Body of pancreas (tissue), 4 donors: Measurements from ENCODE around the gene R3HDM4. TPM values are rescaled to one million over a fixed set of nuclear protein-coding genes. Genes with fewer than 3 reads are reported as not detected.
"Not testable (repeated sequence)": the region's sequence is repeated elsewhere in the genome, so short reads cannot be mapped to it uniquely, and the experiment has no call there.

Source experiments
- ATAC-seq: fragments of 150-250 bp; one replicate; pipeline ENCODE4 v1.9.1; 2016
- DNase-seq, 4 donors: peaks; one replicate each; pipeline ENCODE4 v3.0.0-alpha.2; 2019
- H3K27ac ChIP-seq, 4 donors: fragments of 200-600 bp; sonication (generic); 1 replicate in 3 of 4; 2 replicates in 1 of 4; pipeline versions ENCODE4 v1.5.1 to v1.6.1; 2016 to 2019; ENCODE audit warnings: mild to moderate bottlenecking in 1 of 4, mixed read lengths in 1 of 4, moderate library complexity in 1 of 4
- H3K27me3 ChIP-seq, 2 donors: fragments of 200-600 bp; sonication (generic); one replicate each; pipeline ENCODE4 v1.6.0; 2016; ENCODE audit warnings: mild to moderate bottlenecking in 1 of 2
- H3K36me3 ChIP-seq, 2 donors: fragments of 200-600 bp; sonication (generic); replicated peaks in 1 of 2; 2 replicates each; pipeline ENCODE4 v1.5.1; 2016; ENCODE audit warnings: low read depth in 2 of 2; ENCODE audit not compliant: insufficient read depth in 1 of 2
- H3K4me1 ChIP-seq: fragments of 200-600 bp; sonication (generic); one replicate; pipeline ENCODE4 v1.6.0; 2016
- H3K4me3 ChIP-seq, 2 donors: fragments of 200-600 bp; sonication (generic); 1 replicate in 1 of 2; 2 replicates in 1 of 2; pipeline ENCODE4 v1.5.1; 2016 to 2019
- H3K9me3 ChIP-seq, 3 donors: fragments of 200-600 bp; sonication (generic); 1 replicate in 2 of 3; 2 replicates in 1 of 3; pipeline ENCODE4 v1.5.1; 2016
- POLR2A ChIP-seq, 3 donors: fragments of 450-650 bp; IDR thresholded peaks; one replicate each; pipeline ENCODE4 v1.6.1; 2016; ENCODE audit warnings: antibody characterized with exemption in 3 of 3, mild to moderate bottlenecking in 2 of 3
- WGBS, 2 donors: methylation state at CpG; one replicate each; pipeline ENCODE4 v1.1.5; 2017; 5-methylcytosine and 5-hydroxymethylcytosine counted together
- intact Hi-C: fragments of 100-400 bp; cut with DNase I; formaldehyde crosslinking; loops from one replicate; pipeline ENCODE4 v1.15.1; 2023
- total RNA-seq, 2 donors: library from RNA; depleted of rRNA; stranded (reverse); fragments of >200 nt; gene quantifications; one replicate each; pipeline ENCODE4 v1.1.0, GENCODE V29; 2016
- TF ChIP-seq, protein P1 (sequence below), 7 experiments: fragments of 450-650 bp in 4 of 7; fragments of 200-600 bp in 3 of 7; sonication (generic) in 3 of 7; IDR thresholded peaks; one replicate each; pipeline ENCODE4 v1.5.1; 2016 to 2019; ENCODE audit warnings: antibody characterized with exemption in 7 of 7

R3HDM4 gene
- total RNA-seq, 2 donors from 2014 or later: 11.2 to 34.0 TPM

DNA sequence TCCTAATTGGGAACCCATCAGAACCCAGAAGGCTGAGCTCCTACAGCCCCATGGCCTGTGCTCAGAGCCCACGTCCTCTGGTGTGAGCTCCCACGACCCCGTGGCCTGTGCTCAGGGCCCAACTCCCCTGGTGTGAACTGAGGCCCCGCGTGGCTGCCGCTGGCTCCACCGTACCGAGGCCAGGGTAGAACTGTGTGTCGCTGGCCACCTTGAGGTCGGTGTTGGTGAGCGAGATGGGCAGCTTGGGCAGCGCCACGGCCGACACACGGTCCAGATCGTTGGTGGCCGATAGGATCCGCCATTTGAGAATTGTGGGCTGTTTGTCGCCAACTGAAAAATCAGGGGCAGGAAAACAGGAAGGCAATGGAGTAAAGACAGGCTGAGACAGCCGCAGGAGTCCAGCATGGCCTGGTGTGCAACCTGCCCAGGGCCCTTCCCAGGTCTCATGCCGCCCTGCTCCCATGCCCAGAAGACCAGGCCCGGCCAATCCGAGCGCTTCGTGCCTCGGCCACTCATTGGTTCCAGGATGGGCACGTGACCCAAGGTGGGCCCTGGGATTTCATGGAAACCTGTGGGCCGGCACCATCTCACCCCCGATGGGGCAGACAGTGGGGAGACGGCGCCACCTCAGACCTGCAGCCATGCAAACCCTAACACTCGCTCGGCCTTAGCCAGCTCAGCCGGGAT is 31.5 kb downstream of the R3HDM4 start:
- no peak for DNase-seq
- Histone ChIP-seq H3K4me1 (no peaks in the 10 kb centered on the region), H3K27me3 (no peaks in the 10 kb centered on the region), H3K27ac (no peak overlapping the region), H3K9me3 (no peaks in the 10 kb centered on the region), H3K4me3 (no peak overlapping the region), H3K36me3 (peaks cover 5 to 7% of the 10 kb centered on the region in 2 donors)
- WGBS, 2 donors: 94 to 95% methylated on average over 17 to 33 of the region's 34 CpGs
- no peak for TF ChIP-seq POLR2A (IDR thresholded peaks at IDR 0.05)
- TF ChIP-seq, protein P1, sequence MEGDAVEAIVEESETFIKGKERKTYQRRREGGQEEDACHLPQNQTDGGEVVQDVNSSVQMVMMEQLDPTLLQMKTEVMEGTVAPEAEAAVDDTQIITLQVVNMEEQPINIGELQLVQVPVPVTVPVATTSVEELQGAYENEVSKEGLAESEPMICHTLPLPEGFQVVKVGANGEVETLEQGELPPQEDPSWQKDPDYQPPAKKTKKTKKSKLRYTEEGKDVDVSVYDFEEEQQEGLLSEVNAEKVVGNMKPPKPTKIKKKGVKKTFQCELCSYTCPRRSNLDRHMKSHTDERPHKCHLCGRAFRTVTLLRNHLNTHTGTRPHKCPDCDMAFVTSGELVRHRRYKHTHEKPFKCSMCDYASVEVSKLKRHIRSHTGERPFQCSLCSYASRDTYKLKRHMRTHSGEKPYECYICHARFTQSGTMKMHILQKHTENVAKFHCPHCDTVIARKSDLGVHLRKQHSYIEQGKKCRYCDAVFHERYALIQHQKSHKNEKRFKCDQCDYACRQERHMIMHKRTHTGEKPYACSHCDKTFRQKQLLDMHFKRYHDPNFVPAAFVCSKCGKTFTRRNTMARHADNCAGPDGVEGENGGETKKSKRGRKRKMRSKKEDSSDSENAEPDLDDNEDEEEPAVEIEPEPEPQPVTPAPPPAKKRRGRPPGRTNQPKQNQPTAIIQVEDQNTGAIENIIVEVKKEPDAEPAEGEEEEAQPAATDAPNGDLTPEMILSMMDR (IDR thresholded peaks at IDR 0.05): no peak
- no peak for ATAC-seq
- intact Hi-C loops: no loop called here

DNA sequence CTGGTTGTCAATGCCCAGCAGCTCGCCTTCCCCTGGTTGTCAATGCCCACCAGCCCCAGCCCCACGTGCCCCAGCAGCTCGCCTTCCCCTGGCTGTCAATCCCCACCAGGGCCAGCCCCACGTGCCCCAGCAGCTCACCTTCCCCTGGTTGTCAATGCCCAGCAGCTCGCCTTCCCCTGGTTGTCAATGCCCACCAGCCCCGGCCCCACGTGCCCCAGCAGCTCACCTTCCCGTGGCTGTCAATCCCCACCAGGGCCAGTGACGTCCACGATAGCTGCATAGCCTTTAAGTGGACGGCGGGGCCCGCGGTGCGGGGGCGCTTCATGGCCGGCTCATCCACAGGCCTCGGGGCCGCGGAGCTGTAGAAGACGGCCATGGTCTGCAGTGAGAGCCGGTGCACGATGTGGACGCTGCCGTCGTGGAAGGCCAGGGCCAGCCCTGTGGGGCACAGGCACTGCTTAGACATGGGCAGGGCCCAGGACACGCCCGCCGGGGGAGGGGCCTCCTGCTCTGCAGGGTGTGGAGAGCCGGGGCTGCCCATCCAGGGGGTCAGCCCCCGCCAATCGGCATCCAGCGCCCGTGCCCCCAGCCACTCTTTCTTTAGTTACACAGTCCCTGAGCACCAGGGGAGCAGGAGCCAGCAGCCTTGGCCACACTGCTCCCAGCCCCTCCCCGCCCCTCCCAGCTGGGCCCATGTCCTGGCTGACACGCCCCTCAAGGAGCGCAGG is 33.1 kb downstream of the R3HDM4 start:
- 84 to 85% methylated on average over 5 to 35 of the region's 37 CpGs for WGBS, 2 donors
- H3K4me1 ChIP-seq: no peaks in the 10 kb centered on the region
- H3K36me3 ChIP-seq: peaks cover 3 to 5% of the 10 kb centered on the region in 2 donors
- ATAC-seq (no peak), DNase-seq (no peak)
- H3K27me3 ChIP-seq: no peaks in the 10 kb centered on the region
- TF ChIP-seq, protein P1 (IDR thresholded peaks at IDR 0.05): no peak
- no peak for TF ChIP-seq POLR2A (IDR thresholded peaks at IDR 0.05)
- H3K9me3 ChIP-seq: no peaks in the 10 kb centered on the region
- H3K27ac ChIP-seq: no peak overlapping the region
- H3K4me3 ChIP-seq: no peak overlapping the region
- intact Hi-C loops: no loop called here

DNA sequence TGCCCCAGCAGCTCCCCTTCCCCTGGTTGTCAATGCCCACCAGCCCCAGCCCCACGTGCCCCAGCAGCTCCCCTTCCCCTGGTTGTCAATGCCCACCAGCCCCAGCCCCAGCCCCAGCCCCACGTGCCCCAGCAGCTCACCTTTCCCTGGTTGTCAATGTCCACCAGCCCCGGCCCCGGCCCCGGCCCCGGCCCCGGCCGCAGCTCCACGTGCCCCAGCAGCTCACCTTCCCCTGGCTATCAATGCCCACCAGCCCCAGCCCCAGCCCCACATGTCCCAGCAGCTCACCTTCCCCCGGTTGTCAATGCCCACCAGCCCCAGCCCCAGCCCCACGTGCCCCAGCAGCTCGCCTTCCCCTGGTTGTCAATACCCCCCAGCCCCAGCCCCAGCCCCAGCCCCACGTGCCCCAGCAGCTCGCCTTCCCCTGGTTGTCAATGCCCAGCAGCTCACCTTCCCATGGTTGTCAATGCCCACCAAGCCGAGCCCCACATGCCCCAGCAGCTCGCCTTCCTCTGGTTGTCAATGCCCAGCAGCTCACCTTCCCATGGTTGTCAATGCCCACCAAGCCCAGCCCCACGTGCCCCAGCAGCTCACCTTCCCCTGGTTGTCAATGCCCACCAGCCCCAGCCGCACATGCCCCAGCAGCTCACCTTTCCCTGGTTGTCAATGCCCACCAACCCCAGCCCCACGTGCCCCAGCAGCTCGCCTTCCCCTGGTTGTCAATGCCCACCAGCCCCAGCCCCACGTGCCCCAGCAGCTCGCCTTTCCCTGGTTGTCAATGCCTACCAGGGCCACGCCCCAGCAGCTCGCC is 34.1 kb downstream of the R3HDM4 start:
- whole genome bisulfite sequencing, 2 donors: 84 to 95% methylated on average over 13 to 17 of the region's 24 CpGs

DNA sequence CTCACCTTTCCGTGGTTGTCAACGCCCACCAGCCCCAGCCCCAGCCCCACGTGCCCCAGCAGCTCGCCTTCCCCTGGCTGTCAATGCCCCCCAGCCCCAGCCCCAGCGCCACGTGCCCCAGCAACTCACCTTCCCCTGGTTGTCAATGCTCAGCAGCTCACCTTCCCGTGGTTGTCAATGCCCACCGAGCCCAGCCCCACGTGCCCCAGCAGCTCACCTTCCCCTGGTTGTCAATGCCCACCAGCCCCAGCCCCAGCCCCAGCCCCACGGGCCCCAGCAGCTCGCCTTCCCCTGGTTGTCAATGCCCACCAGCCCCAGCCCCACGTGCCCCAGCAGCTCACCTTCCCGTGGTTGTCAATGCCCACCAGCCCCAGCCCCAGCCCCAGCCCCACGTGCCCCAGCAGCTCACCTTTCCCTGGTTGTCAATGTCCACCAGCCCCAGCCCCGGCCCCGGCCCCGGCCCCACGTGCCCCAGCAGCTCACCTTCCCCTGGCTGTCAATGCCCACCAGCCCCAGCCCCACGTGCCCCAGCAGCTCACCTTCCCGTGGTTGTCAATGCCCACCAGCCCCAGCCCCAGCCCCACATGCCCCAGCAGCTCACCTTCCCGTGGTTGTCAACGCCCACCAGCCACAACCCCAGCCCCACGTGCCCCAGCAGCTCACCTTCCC is 34.9 kb downstream of the R3HDM4 start:
- H3K27ac ChIP-seq, H3K27me3 ChIP-seq, H3K4me1 ChIP-seq, H3K36me3 ChIP-seq, DNase-seq, H3K4me3 ChIP-seq, H3K9me3 ChIP-seq, intact Hi-C loops, ATAC-seq: not testable (repeated sequence)
- WGBS, 2 donors: 87 to 91% methylated on average over 4 to 11 of the region's 23 CpGs

More for the DNA sequence above, 34.1 kb downstream of the R3HDM4 start:
- H3K4me1 ChIP-seq, H3K9me3 ChIP-seq, H3K27me3 ChIP-seq, ATAC-seq, intact Hi-C loops, DNase-seq, H3K36me3 ChIP-seq, H3K4me3 ChIP-seq, H3K27ac ChIP-seq: not testable (repeated sequence)

DNA sequence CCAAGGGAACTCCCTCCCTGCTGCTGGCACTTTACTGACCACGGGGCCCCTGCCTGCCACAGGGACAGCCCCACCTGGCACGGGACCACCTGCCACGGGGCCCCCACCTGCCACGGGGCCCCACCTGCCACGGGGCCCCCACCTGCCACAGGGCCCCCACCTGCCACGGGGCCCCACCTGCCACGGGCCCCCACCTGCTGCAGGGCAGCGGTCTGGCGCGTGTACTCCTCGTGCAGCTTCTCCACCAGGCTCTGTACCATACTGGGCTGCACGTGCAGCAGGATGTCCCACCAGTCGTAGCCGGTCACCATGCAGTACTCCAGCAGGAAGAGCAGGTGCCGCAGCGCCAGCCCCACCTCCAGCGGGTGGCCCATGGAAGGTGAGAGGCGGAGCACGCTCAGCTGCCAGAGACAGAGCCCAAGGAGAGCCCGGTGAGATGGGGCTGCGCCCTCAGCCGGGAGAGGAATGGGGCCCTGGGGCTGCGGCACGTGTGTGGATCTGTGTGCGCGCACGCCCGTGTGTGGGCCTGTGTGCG is 36.2 kb downstream of the R3HDM4 start:
- H3K27ac ChIP-seq: no peak overlapping the region
- H3K4me3 ChIP-seq: no peak overlapping the region
- peaks cover 3 to 4% of the 10 kb centered on the region in 2 donors for H3K36me3 ChIP-seq
- H3K27me3 ChIP-seq: no peaks in the 10 kb centered on the region
- 93 to 95% methylated on average over 15 to 18 of the region's 29 CpGs for WGBS, 2 donors
- H3K4me1 ChIP-seq: peaks cover 3% of the 10 kb centered on the region
- intact Hi-C loops: no loop called here
- H3K9me3 ChIP-seq: no peaks in the 10 kb centered on the region
- TF ChIP-seq, protein P1 (IDR thresholded peaks at IDR 0.05): no peak
- no peak for TF ChIP-seq POLR2A (IDR thresholded peaks at IDR 0.05)
- DNase-seq: no peak
- ATAC-seq: no peak
